GM21423 (cell line): Measurements from ENCODE around the gene BOLA1.
"Not testable (repeated sequence)": the region's sequence is repeated elsewhere in the genome, so short reads cannot be mapped to it uniquely, and the experiment has no call there.

Experiments used
- ATAC-seq: cut with Tn5 transposase; IDR thresholded peaks from one replicate; pipeline ENCODE4 v1.9.1; 2021; ENCODE audit warnings: mild to moderate bottlenecking, moderate library complexity; ENCODE audit not compliant: unreplicated experiment

BOLA1 gene, protein sequence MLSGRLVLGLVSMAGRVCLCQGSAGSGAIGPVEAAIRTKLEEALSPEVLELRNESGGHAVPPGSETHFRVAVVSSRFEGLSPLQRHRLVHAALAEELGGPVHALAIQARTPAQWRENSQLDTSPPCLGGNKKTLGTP

DNA sequence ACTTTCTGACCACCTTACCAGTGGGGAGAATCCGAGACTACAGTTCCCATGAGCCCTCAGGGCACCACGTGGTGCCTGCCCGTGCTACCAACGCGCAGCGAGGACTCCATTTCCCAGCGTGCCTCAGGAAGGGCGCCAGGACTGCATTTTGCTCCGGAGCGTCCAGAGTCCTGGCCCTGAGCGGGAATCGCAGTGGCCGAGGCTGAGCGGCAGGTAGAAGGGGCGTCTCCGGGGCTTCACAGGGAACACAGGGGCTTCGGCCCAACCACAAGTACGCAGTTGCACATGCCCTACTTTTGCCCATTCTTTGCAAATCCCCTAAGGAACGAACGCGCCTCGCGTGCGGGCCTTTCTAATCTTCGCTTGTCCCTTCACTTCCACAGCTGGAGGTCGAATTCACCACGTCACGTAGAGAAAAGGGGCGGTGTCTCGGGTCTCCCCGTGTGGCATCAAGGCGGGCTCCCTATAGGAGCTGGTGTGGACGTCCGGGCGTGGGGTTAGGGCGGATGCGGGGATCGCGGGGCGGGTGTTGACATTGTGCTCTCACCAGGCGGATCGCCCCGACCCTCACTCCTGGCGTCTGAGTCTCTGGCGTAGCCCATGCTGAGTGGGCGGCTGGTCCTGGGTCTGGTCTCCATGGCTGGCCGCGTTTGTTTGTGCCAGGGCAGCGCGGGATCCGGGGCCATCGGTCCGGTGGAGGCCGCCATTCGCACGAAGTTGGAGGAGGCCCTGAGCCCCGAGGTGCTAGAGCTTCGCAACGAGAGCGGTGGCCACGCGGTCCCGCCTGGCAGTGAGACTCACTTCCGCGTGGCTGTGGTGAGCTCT lies at the start of gene BOLA1:
BOLA1 (plus strand) TSS at position 109 of the 825 bp plus-strand sequence; CDS start at position 601, 492 bp downstream.
- peak; percentile 97 for ATAC-seq

DNA sequence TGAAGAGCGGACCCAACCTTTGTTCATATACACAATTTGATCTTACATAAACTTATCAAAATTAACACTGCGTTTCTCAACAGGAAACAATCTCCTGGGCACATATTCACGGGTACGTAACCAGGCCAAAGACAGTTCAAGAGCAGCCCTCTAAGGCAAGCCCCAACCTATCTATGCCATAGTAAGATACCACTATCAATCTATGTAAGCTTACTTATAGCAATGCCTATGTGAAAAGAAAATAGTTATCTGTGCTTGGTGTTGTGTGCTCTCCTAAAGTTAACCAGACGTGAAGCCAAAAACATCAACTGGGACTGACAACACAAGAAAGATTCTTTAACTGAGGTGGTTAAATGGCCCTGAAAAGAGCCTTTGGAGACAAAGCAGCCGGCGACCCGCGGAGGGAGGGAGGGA lies 49.4 kb upstream of the BOLA1 start:
- no peak for ATAC-seq

DNA sequence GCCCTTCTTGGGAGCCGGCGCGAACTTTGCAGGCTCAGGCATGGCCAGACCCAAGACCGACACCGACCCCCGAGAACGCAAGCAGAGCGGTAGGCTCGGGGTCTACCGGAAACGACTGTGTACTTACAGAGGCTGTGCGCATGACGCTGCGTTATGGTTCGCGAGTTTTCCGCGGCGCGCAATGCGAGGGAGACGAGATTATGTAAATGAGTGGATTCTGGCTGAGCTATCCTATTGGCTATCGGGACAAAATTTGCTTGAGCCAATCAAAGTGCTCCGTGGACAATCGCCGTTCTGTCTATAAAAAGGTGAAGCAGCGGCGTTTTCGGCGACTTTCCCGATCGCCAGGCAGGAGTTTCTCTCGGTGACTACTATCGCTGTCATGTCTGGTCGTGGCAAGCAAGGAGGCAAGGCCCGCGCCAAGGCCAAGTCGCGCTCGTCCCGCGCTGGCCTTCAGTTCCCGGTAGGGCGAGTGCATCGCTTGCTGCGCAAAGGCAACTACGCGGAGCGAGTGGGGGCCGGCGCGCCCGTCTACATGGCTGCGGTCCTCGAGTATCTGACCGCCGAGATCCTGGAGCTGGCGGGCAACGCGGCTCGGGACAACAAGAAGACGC lies 48.5 kb upstream of the BOLA1 start:
- peak; percentile 55 for ATAC-seq

DNA sequence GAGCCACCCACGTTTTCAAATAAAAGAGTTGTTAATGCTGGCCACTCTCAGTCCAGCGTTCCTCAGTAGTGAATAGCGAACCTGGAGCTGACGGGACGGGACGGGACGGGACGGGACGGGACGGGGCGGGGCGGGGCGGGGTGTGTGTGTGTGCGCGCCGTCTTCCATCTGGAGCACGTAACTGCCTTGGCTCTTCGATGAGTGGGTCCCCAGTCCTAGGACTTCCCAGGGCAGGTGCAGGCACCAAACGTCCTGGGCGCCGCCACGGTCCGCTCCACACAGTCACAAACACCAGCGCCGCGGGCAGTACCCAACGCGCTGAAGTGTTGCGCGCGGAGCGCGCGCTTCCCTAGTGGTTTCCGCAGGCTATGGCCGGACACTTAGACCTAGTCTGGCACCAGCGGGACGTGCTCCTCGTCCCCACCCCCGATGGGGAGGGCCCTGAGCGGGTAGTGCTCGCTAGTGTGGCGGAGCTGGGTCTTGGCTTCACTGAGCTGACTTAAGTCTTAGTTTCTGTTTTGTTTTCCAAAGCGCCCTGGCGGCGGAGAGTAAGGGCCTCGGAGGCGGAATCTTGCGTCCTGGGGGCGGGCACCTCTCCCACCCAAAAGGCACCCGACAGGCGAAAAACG lies 47.7 kb upstream of the BOLA1 start:
- peak; percentile 38 for ATAC-seq

DNA sequence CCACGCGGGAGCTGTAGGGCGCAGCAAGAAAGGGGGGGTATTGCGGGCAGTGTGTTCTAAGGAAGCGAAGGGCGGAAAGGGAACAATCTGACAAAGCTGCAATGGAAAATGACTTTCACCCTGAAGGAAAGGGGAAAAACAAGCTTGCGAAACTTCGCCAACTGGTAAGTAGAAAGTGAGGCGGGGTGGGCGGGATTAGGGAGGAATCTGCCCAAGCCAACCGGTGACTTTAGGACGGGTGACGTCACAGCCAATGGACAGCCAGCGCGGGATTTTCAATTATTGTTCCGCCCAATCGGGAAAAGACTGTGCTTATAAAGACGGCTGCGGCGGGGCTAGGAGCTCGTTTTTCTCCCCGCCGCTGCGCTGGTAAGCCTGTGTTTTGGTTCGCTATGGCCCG lies 47.1 kb upstream of the BOLA1 start:
- peak; percentile 26 for ATAC-seq

DNA sequence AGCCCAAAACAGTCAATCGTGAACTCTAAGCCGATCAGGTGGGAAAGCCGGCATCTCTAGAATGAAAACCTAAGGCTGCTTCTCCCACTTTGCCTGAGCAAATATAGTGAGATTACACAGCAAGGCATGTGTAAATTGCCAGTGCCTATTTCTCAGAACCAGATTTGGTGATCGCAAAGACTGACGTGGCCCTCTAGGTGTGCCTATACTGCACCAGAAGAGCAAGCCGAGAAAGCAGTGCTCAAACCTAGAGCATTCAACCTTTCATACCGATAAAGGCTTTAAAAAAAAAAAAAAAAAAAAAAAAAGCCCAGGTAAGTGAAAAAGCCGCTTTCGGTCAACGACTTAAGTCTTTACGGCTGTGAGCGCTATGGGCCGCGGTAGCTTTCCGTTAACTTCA lies 39.1 kb upstream of the BOLA1 start:
- ATAC-seq, result peak; percentile 2

DNA sequence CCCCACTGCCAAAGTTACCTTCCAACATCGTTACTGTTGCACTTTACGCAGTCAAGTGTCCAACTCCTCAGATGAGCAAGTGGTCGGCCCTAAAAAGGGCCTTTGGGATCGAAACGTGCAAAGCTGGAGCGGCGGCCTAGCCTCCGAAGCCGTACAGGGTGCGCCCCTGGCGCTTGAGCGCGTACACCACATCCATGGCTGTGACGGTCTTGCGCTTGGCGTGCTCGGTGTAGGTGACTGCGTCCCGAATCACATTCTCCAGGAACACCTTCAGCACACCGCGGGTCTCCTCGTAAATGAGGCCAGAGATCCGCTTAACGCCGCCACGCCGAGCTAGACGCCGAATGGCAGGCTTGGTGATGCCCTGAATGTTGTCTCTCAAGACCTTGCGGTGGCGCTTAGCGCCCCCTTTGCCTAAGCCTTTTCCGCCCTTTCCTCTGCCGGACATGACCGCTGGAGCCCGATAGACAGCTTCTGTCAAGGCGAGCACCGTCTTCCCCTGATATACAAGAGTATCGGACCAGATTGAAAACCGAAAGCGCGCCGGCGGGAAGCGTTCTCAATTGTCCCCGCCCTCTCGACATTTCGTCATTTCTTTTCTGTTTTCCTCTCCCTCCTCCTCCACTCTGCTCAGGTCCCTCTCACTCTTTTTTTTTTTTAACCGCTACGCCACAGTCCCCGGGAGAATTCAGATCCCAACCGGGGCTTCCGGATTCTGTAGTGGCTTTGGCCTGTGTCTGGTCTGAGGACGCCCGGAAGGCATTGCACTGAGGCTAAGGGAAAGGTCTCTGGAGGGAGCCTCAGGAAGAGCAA lies 38.5 kb upstream of the BOLA1 start:
- ATAC-seq, result peak; percentile 59

DNA sequence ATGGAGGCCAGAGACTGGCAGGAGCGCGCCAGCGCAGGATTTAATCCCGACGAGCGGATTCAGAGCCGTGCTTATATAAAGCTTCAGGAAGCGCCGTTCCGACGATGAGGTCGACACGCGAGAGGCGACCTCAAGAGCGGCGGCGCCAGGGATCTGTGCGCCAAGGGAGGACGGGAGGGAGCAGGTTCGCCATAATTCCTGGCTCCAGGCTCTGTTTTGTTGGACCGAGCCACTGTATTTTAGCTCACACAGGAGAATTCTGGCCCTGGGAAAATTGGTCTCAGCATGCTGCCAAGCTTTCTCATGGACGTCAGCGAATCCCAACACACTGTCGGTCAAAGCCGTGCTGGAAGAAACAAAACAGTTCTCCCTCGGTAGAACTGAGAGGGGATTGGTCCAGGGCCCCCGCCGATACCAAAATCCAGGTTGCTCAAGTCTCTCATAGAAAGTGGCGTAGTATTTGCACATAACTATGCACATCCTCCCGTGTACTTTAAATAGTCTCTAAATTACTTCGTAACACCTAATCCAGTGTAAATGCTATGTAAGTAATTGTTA lies 37.8 kb upstream of the BOLA1 start:
- ATAC-seq, result peak; percentile 2

DNA sequence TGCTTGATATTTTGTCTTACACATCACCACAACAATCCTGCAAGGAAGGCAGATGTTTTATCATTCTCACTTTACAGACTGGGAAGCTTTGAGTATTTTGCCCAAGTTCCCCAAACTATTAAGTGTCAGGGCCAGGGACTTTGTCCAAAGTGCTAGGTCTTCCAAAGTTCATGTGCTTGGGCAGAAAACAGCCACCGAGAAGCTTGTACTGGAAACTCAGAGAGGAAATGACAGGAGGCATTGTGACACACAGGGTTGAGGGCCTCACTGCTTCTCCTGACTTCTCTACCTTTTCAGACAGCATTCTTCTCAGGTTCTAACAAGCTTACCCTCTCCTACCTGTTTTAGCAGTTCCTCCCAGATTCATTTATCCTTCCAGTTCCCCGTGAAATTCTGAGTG lies 32.5 kb upstream of the BOLA1 start:
- not testable (repeated sequence) for ATAC-seq

DNA sequence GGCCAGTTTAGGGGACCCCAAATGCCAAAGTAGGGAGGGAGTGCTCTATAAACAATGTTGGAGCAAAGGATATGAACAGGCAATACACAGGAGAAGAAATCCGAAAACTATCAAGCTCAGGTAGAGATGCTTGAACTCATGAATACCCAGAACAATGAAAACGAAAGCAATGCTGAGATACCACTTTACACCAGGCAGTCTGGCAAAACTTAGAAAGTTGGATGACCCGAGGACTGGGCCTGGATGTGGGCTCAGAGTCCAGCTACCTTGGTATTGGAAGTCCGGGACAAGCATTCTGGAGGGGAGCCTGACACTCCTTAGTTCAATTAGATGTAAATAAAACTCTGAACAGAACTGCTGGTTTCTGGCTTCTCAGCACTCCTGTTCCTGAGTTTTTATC lies 26.3 kb upstream of the BOLA1 start:
- ATAC-seq, result not testable (repeated sequence)

DNA sequence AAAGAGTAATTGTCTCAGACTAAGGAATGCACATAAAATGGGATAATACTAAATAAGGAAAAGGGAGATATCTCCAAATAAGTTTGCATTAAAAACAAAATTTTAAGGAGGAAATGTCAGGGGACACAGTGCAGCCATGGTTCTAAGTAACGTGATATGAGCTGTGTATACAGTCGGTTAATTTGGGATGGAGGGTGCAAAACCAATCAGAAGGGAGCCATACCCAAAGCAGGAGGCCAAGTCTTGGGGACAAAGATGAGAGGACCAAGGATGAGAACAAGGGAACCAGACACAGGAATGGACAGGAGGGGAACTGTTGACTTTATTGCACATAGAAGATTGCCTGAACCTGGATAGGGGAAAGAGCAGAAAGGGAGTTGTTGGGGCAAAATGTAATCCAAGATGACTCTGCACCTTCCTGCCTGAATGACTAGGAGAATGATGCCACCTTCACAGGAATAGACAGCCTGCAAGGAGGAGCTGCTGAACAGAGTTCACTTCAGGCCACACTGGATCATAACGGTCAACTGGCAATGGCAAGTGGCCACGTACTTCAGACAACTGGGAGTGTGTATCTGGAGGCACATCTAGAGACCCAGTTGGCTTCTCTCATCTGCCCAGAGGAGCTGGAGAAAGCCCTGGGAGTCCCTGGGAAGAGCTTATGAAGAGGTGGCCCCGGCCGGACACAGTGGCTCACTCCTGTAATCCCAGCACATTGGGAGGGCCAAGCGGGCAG lies 22.0 kb upstream of the BOLA1 start:
- no peak for ATAC-seq

DNA sequence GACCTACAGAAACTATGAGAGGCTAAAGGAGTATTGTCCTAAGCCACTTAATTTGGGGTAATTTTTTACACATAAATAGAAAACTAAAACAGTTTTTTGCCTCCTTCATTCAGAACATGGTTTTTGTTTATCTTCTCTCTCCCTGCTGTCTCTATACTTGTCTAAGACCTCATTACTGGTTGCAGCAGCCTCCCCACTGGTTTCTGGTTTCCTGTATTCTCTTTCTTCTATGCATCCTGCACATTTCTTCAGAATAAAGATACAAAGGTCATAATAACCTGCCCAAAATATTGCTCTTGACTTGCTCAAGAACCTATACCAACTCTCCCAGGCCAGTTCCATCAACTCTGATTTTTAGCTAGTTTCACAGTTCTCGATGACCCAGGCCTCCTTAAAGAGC lies 19.8 kb upstream of the BOLA1 start:
- ATAC-seq, result no peak

DNA sequence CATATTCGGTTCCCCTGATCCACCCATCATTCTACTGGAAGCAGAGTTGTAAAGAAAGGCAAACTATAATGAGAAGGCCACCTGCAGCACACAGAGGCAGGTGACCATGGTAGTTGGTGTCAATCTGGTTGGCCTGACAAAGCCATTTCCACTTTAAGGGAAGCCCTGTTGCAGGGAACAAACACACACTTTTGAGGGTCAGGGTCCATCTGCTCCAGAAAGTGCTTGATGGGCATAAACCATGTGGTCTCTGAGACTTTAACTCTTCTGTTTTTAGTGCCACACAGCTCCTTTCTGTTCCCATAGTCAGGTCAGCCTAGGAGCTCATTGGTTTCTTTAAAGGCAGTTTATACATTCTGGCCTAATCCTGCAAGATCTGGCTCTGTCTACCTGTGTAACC lies 17.5 kb upstream of the BOLA1 start:
- no peak for ATAC-seq

DNA sequence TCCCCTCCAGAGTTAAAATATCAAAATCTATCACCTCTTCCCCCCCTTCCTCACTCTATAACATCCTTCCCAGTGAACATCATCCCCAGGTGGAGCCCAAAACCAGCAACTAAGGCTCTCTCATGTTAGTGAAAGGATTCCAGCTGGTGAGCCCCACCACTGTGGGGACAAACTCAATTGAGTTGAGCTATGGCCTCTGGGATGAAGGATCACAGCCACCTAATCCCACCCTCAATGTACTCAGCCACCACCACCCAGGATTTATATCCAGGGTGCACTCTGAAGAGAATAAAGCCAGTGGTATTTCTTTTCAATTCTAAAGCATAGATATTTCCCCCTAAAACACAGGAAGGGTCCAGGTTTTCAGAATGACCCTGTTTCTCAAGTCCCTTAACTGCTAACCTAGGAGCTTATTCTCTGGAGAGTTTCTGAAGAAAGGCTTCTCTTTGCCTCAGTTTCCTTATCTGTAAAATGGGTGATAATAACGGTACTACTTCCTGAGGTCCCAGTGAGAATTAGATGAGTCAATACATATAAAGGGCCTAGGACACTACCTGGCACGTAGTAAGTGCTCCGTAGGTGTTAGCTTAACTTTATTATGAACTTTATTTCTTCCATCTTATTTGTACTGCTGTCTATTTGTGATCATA lies 15.6 kb upstream of the BOLA1 start:
- no peak for ATAC-seq

DNA sequence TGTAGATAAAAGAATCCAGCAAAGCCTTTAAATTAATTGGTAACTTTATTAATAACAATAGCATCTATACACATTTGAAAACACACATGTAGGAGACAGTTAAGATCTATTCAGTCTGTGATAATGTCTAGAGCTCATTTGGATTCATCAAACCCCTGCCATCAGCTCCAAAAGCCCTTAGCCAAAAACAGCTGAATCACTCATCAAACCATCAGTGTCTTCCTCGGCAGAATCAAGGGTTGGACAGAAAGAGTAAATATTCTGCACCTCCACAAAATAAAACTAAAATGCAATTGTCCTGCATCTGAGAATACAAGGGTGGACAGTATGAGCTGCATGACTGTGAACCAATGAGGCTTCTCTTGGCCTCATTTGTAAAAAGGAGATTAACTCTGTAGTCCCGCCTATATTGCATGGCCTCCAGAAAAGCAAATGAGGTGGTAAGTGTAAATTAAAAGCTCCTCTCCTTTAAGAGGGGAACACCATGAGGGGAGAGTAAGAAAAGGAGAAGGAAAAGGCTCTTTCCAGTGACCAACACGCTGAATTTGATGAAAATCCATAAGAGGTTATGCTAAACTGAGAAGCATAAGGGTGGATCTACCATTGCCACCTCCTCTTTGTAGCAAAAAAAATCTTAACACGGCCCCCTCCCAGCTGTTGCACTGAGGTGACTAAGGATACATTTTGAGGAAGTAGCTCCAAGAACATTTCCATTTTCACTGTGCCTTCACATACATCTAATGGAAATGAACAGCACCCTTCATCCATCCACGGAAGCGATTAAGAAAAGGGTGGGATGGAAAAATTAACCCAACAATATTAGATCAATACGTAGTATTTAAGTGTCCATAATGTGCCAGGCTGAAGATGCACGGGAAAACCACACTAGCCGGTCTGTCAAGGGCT lies 14.7 kb upstream of the BOLA1 start:
- ATAC-seq, result no peak

DNA sequence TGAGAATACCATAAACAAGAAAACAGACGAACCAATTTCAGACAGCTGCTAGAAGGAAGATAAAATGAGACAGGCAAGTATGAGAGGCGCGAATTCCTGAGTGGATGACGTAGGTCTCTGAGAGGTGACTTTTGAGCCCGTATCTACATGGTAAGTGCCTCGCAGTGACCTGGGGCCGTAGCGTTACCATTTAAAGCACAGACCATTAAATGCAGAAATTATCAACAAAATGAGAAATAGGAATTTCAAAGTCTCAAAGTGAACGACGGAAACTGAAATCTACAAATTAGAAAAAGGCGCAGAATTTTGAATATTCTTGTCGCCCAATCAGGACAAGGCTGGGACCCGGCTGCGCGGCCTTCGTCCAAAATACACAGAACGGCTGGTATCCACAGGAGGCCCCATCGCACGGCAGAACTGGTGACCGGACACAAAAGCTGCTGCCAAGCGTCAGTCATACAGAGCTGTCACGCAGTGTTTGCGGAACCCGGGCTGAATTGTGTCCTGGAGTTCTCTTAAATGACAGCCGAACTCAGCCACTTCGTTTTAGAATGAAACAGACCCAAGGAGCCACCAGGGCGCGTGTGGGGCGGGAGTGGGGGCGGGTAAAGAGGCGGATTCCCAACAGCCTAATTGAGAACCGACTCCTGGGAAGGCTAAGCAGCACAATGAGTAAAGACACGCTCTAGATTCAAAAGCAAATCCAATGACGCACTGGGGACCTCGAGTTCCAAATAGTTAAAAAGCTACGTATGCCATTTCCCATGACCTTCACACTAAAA lies 13.8 kb upstream of the BOLA1 start:
- peak; percentile 17 for ATAC-seq

DNA sequence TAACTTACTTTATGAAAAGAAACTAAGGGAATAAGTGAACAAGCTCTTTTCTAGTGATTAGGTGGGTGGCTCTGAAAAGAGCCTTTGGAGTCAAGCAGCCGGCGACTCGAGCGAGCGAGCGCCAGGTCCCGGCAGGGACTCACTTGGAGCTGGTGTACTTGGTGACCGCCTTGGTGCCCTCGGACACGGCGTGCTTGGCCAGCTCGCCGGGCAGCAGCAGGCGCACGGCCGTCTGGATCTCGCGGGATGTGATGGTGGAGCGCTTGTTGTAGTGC lies 13.3 kb upstream of the BOLA1 start:
- ATAC-seq, result not testable (repeated sequence)
